HEK293 (cell line): ENCODE results near the gene KRTAP10-11.

Experiments used
- CTCF ChIA-PET: fragments of 350-600 bp; formaldehyde crosslinking; extraction: SDS; loops from one replicate; lab custom pipeline; 2021; ENCODE audit warnings: antibody characterized with exemption; lab: Yijun Ruan, JAX
- POLR2A ChIA-PET: fragments of 300-600 bp; formaldehyde crosslinking; extraction: SDS; loops from one replicate; lab custom pipeline; 2020; ENCODE audit warnings: antibody characterized with exemption, inconsistent platforms; lab: Yijun Ruan, JAX
- H3K27ac ChIP-seq: fragments of 200-500 bp; sonication (Bioruptor generic); 2 replicates; pipeline ENCODE4 v1.5.1; 2014; ENCODE audit warnings: low read depth, low read length, control low read depth, inconsistent platforms; ENCODE audit errors: extremely low read depth
- H3K36me3 ChIP-seq, 2 experiments: fragments of 200-500 bp in 1 of 2; sonication (Bioruptor generic) in 1 of 2; 1 replicate in 1 of 2; 2 replicates in 1 of 2; pipeline ENCODE4 v1.5.1; 2014 to 2017; ENCODE audit warnings: inconsistent platforms in 2 of 2, low read length in 2 of 2; ENCODE audit not compliant: control insufficient read depth in 2 of 2, insufficient read depth in 1 of 2
- H3K4me1 ChIP-seq: fragments of 200-500 bp; sonication (Bioruptor generic); 2 replicates; pipeline ENCODE4 v1.5.1; 2014; ENCODE audit warnings: mild to moderate bottlenecking, low read length, inconsistent platforms; ENCODE audit not compliant: control insufficient read depth, insufficient read depth
- H3K4me3 ChIP-seq: 2 replicates; pipeline ENCODE4 v1.5.1; 2011; ENCODE audit warnings: low read depth, mild to moderate bottlenecking, control low read depth, low read length, moderate library complexity
- H3K9me3 ChIP-seq: fragments of 200-500 bp; sonication (Bioruptor generic); 2 replicates; pipeline ENCODE4 v1.5.1; 2014; ENCODE audit warnings: low read depth, low read length, inconsistent platforms; ENCODE audit not compliant: control insufficient read depth, insufficient read depth
- EGR2 ChIP-seq: fragments of 450-650 bp; formaldehyde crosslinking; IDR thresholded peaks from 2 replicates; pipeline ENCODE4 v1.5.1; 2016; ENCODE audit warnings: low read depth, missing biosample characterization, missing genetic modification characterization
- FEZF1 ChIP-seq: fragments of 450-650 bp; formaldehyde crosslinking; IDR thresholded peaks from 2 replicates; pipeline ENCODE4 v1.5.1; 2016; ENCODE audit warnings: missing biosample characterization, missing genetic modification characterization
- GLIS1 ChIP-seq: fragments of 450-650 bp; formaldehyde crosslinking; IDR thresholded peaks from 2 replicates; pipeline ENCODE4 v1.5.1; 2016; ENCODE audit warnings: missing biosample characterization, missing genetic modification characterization
- KLF1 ChIP-seq: fragments of 450-650 bp; formaldehyde crosslinking; IDR thresholded peaks from 2 replicates; pipeline ENCODE4 v1.5.1; 2016; ENCODE audit warnings: missing biosample characterization, missing genetic modification characterization
- PRDM1 ChIP-seq: fragments of 450-650 bp; formaldehyde crosslinking; IDR thresholded peaks from 2 replicates; pipeline ENCODE4; 2016; ENCODE audit warnings: missing biosample characterization, missing genetic modification characterization
- SCRT2 ChIP-seq: fragments of 450-650 bp; formaldehyde crosslinking; IDR thresholded peaks from 2 replicates; pipeline ENCODE4 v1.5.1; 2016; ENCODE audit warnings: missing biosample characterization, missing genetic modification characterization
- TRIM28 ChIP-seq: IDR thresholded peaks from 2 replicates; pipeline ENCODE4 v1.6.1; 2011; ENCODE audit warnings: low read length, control low read depth, borderline replicate concordance
- ZBTB17 ChIP-seq: fragments of 450-650 bp; formaldehyde crosslinking; IDR thresholded peaks from 2 replicates; pipeline ENCODE4 v1.5.1; 2016; ENCODE audit warnings: missing biosample characterization, missing genetic modification characterization
- ZBTB21 ChIP-seq: fragments of 450-650 bp; formaldehyde crosslinking; IDR thresholded peaks from 2 replicates; pipeline ENCODE4 v1.5.1; 2017; ENCODE audit warnings: missing biosample characterization, missing genetic modification characterization
- ZEB2 ChIP-seq: fragments of 450-650 bp; formaldehyde crosslinking; IDR thresholded peaks from 2 replicates; pipeline ENCODE4 v1.5.1; 2016; ENCODE audit warnings: missing biosample characterization, missing genetic modification characterization
- ZNF221 ChIP-seq: fragments of 450-650 bp; formaldehyde crosslinking; IDR thresholded peaks from 2 replicates; pipeline ENCODE4 v1.5.1; 2017; ENCODE audit warnings: missing biosample characterization, missing genetic modification characterization, borderline replicate concordance
- ZNF24 ChIP-seq: fragments of 450-650 bp; formaldehyde crosslinking; IDR thresholded peaks from 2 replicates; pipeline ENCODE4 v1.5.1; 2016; ENCODE audit warnings: missing biosample characterization, missing genetic modification characterization
- ZNF426 ChIP-seq: fragments of 450-650 bp; formaldehyde crosslinking; IDR thresholded peaks from 2 replicates; pipeline ENCODE4 v1.5.1; 2017; ENCODE audit warnings: missing biosample characterization, missing genetic modification characterization, mild to moderate bottlenecking, inconsistent platforms, moderate library complexity
- ZNF501 ChIP-seq: fragments of 450-650 bp; formaldehyde crosslinking; IDR thresholded peaks from 2 replicates; pipeline ENCODE4 v1.5.1; 2016; ENCODE audit warnings: missing biosample characterization, missing genetic modification characterization
- ZNF544 ChIP-seq: fragments of 450-650 bp; formaldehyde crosslinking; IDR thresholded peaks from 2 replicates; pipeline ENCODE4 v1.5.0; 2017; ENCODE audit warnings: missing biosample characterization, missing genetic modification characterization
- ZNF558 ChIP-seq: fragments of 450-650 bp; formaldehyde crosslinking; IDR thresholded peaks from 2 replicates; pipeline ENCODE4 v1.5.1; 2016; ENCODE audit warnings: missing biosample characterization, missing genetic modification characterization
- ZNF585B ChIP-seq: fragments of 450-650 bp; formaldehyde crosslinking; IDR thresholded peaks from 2 replicates; pipeline ENCODE4 v1.5.1; 2016; ENCODE audit warnings: missing biosample characterization, missing genetic modification characterization
- ZNF600 ChIP-seq: fragments of 450-650 bp; formaldehyde crosslinking; IDR thresholded peaks from 2 replicates; pipeline ENCODE4 v1.5.1; 2016; ENCODE audit warnings: missing biosample characterization, missing genetic modification characterization
- ZNF785 ChIP-seq: fragments of 450-650 bp; formaldehyde crosslinking; IDR thresholded peaks from 2 replicates; pipeline ENCODE4 v1.5.1; 2016; ENCODE audit warnings: missing biosample characterization, missing genetic modification characterization
- ZNF791 ChIP-seq: fragments of 450-650 bp; formaldehyde crosslinking; IDR thresholded peaks from 2 replicates; pipeline ENCODE4 v1.5.1; 2016; ENCODE audit warnings: missing biosample characterization, missing genetic modification characterization
- TF ChIP-seq, protein P1 (sequence below): fragments of 450-650 bp; IDR thresholded peaks from 2 replicates; pipeline ENCODE4 v1.5.1; 2018; ENCODE audit warnings: missing biosample characterization, mild to moderate bottlenecking, missing genetic modification characterization
- TF ChIP-seq, protein P2 (sequence below): fragments of 450-650 bp; formaldehyde crosslinking; IDR thresholded peaks from 2 replicates; pipeline ENCODE4 v1.5.1; 2016; ENCODE audit warnings: missing biosample characterization, missing genetic modification characterization
- TF ChIP-seq, protein P3 (sequence below): fragments of 450-650 bp; formaldehyde crosslinking; IDR thresholded peaks from 2 replicates; pipeline ENCODE4 v1.5.1; 2017; ENCODE audit warnings: missing biosample characterization, missing genetic modification characterization

KRTAP10-11 gene

DNA sequence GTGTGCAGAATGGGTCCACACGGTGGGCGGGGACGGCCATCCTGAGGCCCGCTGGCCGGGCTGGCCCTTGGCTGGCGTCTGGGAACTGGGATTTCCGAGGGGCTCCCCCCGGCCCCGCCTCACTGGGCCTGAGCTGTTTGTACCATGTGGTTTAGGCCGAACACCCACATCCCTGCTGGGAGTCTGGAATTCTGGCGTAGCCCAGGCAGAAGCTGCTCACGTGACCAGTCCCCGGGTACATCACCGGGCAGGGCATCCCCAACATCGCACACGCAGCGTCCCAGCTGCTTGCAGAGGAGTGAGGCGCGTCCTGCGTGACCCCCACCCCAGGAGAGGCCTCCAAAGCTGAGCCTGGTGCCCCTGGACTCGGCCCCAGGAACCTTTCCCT, 43.8 kb upstream of the KRTAP10-11 start:
- H3K36me3 ChIP-seq: no peaks in the 10 kb centered on the region
- CTCF ChIA-PET: no interaction called here
- TF ChIP-seq EGR2: no peak
- no peak for TF ChIP-seq ZNF585B (tag by site-specific recombination)
- no peak for TF ChIP-seq FEZF1
- TF ChIP-seq ZNF558: no peak
- no peak for TF ChIP-seq ZNF24 (tag by site-specific recombination)
- TF ChIP-seq ZNF426 (tag by site-specific recombination): no peak
- TF ChIP-seq ZNF501 (tag by site-specific recombination): no peak
- TF ChIP-seq, all 188 proteins: peak for 0
- no peak overlapping the region for H3K4me3 ChIP-seq
- no peaks in the 10 kb centered on the region for H3K4me1 ChIP-seq
- no peaks in the 10 kb centered on the region for H3K9me3 ChIP-seq
- POLR2A ChIA-PET: no interaction called here
- H3K27ac ChIP-seq: no peak overlapping the region

DNA sequence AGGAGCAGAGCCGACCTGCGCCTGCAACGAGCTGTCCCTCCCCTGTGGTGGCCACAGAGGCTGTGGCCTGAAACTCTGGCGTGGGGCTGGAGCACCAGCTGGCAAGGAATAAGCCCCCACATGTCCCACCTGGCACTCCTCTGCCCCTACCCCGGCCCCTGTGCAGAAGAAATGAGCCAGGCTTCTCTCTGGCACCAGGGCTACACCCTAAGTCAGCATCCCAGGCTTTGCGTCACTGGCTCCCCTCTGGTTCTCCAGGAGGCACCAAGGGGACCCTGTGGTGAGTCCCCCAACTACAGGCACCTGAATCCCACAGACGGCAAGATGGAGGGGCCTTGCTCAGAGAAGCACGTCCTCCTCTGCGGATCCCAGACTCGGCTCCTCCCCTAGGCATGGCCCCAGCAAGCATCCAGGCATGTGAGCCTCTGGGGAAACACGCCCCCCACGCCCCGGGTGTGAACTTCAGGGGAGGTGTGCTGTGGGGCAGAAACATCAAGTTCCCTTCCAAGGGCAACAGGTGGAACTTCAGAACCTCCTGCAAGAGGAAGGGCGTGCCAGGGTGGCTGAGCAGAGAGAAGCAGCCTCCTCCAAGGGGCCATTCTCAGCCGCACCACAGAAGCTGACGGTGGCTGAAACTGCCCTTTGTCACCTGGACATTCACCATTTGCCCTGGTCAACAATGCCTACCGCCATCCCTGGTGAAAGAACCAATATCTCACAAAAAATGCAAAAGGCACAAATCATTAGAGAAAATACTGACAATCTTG, 42.9 kb upstream of the KRTAP10-11 start:
- ChIA-PET CTCF (no interaction called here), POLR2A (no interaction called here)
- Histone ChIP-seq H3K4me1 (no peaks in the 10 kb centered on the region), H3K4me3 (no peak overlapping the region), H3K9me3 (no peaks in the 10 kb centered on the region), H3K36me3 (no peaks in the 10 kb centered on the region), H3K27ac (no peak overlapping the region)
- TF ChIP-seq KLF1 (tag by site-specific recombination) (peak; percentile 77), SCRT2 (tag by site-specific recombination) (peak; percentile 76), ZNF791 (tag by site-specific recombination) (no peak), ZNF221 (tag by site-specific recombination) (no peak)
- TF ChIP-seq, protein P1, sequence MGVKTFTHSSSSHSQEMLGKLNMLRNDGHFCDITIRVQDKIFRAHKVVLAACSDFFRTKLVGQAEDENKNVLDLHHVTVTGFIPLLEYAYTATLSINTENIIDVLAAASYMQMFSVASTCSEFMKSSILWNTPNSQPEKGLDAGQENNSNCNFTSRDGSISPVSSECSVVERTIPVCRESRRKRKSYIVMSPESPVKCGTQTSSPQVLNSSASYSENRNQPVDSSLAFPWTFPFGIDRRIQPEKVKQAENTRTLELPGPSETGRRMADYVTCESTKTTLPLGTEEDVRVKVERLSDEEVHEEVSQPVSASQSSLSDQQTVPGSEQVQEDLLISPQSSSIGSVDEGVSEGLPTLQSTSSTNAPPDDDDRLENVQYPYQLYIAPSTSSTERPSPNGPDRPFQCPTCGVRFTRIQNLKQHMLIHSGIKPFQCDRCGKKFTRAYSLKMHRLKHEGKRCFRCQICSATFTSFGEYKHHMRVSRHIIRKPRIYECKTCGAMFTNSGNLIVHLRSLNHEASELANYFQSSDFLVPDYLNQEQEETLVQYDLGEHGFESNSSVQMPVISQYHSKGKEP (tag by site-specific recombination): no peak
- TF ChIP-seq, protein P2, sequence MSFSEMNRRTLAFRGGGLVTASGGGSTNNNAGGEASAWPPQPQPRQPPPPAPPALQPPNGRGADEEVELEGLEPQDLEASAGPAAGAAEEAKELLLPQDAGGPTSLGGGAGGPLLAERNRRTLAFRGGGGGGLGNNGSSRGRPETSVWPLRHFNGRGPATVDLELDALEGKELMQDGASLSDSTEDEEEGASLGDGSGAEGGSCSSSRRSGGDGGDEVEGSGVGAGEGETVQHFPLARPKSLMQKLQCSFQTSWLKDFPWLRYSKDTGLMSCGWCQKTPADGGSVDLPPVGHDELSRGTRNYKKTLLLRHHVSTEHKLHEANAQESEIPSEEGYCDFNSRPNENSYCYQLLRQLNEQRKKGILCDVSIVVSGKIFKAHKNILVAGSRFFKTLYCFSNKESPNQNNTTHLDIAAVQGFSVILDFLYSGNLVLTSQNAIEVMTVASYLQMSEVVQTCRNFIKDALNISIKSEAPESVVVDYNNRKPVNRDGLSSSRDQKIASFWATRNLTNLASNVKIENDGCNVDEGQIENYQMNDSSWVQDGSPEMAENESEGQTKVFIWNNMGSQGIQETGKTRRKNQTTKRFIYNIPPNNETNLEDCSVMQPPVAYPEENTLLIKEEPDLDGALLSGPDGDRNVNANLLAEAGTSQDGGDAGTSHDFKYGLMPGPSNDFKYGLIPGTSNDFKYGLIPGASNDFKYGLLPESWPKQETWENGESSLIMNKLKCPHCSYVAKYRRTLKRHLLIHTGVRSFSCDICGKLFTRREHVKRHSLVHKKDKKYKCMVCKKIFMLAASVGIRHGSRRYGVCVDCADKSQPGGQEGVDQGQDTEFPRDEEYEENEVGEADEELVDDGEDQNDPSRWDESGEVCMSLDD: no peak
- TF ChIP-seq, protein P3, sequence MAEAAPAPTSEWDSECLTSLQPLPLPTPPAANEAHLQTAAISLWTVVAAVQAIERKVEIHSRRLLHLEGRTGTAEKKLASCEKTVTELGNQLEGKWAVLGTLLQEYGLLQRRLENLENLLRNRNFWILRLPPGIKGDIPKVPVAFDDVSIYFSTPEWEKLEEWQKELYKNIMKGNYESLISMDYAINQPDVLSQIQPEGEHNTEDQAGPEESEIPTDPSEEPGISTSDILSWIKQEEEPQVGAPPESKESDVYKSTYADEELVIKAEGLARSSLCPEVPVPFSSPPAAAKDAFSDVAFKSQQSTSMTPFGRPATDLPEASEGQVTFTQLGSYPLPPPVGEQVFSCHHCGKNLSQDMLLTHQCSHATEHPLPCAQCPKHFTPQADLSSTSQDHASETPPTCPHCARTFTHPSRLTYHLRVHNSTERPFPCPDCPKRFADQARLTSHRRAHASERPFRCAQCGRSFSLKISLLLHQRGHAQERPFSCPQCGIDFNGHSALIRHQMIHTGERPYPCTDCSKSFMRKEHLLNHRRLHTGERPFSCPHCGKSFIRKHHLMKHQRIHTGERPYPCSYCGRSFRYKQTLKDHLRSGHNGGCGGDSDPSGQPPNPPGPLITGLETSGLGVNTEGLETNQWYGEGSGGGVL (tag by site-specific recombination): no peak

DNA sequence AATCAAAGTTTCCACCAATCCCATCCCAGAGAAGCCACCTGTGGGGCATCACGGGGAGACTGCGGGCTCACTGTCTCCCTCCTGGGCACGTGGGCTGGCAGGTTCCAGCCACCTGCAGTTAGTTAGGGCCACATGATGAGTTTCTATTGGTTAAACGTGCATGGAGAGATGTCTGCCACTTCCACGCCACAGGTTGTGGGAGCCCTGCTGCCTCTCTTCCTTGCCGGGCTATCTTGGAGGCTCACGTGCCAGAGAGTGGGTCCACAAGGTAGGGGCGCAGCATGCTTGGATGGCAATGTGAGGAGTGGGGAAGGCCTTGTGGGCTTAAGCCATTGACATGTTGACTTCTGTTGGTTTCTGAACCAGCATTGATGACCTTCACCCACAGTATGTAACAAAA, 42.3 kb upstream of the KRTAP10-11 start:
- no peaks in the 10 kb centered on the region for H3K36me3 ChIP-seq
- H3K4me1 ChIP-seq: no peaks in the 10 kb centered on the region
- TF ChIP-seq PRDM1 (tag by site-specific recombination) (no peak), ZBTB17 (tag by site-specific recombination) (no peak), ZNF544 (no peak), FEZF1 (no peak), ZNF785 (tag by site-specific recombination) (no peak), ZNF600 (tag by site-specific recombination) (no peak), TRIM28 (no peak), ZBTB21 (tag by site-specific recombination) (no peak), GLIS1 (tag by site-specific recombination) (no peak), SCRT2 (tag by site-specific recombination) (no peak), ZEB2 (tag by site-specific recombination) (no peak)
- ChIA-PET CTCF (no interaction called here), POLR2A (no interaction called here)
- no peaks in the 10 kb centered on the region for H3K9me3 ChIP-seq
- H3K27ac ChIP-seq: no peak overlapping the region
- H3K4me3 ChIP-seq: no peak overlapping the region
